Neural cell (in vitro differentiated cells): ENCODE data around the gene DYNLRB1.

Experiments used
- CTCF ChIP-seq: fragments of 450-650 bp; IDR thresholded peaks from 2 replicates; pipeline ENCODE4 v1.5.1; 2014; ENCODE audit warnings: antibody characterized with exemption, mild to moderate bottlenecking, moderate library complexity; ENCODE audit not compliant: poor library complexity, severe bottlenecking
- EP300 ChIP-seq: fragments of 450-650 bp; conservative IDR thresholded peaks from 2 replicates; pipeline ENCODE4 v1.6.1; 2014; ENCODE audit warnings: antibody characterized with exemption, mild to moderate bottlenecking, moderate library complexity; ENCODE audit not compliant: poor library complexity, severe bottlenecking
- EZH2 ChIP-seq: fragments of 200-600, 300-800 bp; shearing (Covaris generic), sonication (generic); IDR thresholded peaks from 2 replicates; pipeline ENCODE4 v1.6.1; 2014; ENCODE audit warnings: antibody characterized with exemption, low read length, borderline replicate concordance, mild to moderate bottlenecking; ENCODE audit not compliant: insufficient read depth, poor library complexity, severe bottlenecking
- MXI1 ChIP-seq: fragments of 450-650 bp; conservative IDR thresholded peaks from 2 replicates; pipeline ENCODE4 v1.6.1; 2014; ENCODE audit warnings: antibody characterized with exemption, mild to moderate bottlenecking; ENCODE audit not compliant: poor library complexity, severe bottlenecking
- POLR2AphosphoS5 ChIP-seq: IDR thresholded peaks from 2 replicates; pipeline ENCODE4 v1.6.1; 2012
- RAD21 ChIP-seq: fragments of 450-650 bp; conservative IDR thresholded peaks from 2 replicates; pipeline ENCODE4 v1.6.1; 2014; ENCODE audit warnings: antibody characterized with exemption, mild to moderate bottlenecking, moderate library complexity
- SMC3 ChIP-seq: fragments of 450-650 bp; conservative IDR thresholded peaks from 2 replicates; pipeline ENCODE4 v1.6.1; 2014; ENCODE audit warnings: antibody characterized with exemption, mild to moderate bottlenecking, moderate library complexity; ENCODE audit not compliant: poor library complexity
- TAF1 ChIP-seq: IDR thresholded peaks from 2 replicates; pipeline ENCODE4 v1.6.1; 2012; ENCODE audit warnings: low read depth
- TF ChIP-seq, protein P1 (sequence below): IDR thresholded peaks from 2 replicates; pipeline ENCODE4 v1.6.1; 2012; ENCODE audit warnings: borderline replicate concordance

DNA sequence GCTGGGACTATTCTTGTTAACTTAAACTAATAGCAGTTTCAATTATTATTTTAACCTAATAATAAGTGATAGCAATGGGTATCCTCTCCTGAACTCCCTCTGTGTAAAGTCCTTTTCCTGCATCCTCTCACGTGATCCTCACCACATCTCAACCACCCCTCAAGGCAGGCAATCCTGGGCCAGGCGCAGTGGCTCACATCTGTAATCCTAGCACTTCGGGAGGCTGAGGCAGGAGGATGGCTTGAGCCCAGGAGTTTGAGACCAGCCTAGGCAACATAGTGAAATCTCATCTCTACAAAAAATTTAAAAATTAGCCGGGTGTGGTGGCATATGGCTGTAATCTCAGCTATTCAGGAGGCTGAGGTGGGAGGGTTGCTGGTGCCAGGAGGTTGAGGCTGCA is 66.0 kb downstream of the DYNLRB1 start:
- TF ChIP-seq CTCF (no peak), EZH2 (no peak), POLR2AphosphoS5 (no peak), RAD21 (no peak), TAF1 (no peak), SMC3 (no peak), MXI1 (no peak), EP300 (no peak)
- TF ChIP-seq, protein P1, sequence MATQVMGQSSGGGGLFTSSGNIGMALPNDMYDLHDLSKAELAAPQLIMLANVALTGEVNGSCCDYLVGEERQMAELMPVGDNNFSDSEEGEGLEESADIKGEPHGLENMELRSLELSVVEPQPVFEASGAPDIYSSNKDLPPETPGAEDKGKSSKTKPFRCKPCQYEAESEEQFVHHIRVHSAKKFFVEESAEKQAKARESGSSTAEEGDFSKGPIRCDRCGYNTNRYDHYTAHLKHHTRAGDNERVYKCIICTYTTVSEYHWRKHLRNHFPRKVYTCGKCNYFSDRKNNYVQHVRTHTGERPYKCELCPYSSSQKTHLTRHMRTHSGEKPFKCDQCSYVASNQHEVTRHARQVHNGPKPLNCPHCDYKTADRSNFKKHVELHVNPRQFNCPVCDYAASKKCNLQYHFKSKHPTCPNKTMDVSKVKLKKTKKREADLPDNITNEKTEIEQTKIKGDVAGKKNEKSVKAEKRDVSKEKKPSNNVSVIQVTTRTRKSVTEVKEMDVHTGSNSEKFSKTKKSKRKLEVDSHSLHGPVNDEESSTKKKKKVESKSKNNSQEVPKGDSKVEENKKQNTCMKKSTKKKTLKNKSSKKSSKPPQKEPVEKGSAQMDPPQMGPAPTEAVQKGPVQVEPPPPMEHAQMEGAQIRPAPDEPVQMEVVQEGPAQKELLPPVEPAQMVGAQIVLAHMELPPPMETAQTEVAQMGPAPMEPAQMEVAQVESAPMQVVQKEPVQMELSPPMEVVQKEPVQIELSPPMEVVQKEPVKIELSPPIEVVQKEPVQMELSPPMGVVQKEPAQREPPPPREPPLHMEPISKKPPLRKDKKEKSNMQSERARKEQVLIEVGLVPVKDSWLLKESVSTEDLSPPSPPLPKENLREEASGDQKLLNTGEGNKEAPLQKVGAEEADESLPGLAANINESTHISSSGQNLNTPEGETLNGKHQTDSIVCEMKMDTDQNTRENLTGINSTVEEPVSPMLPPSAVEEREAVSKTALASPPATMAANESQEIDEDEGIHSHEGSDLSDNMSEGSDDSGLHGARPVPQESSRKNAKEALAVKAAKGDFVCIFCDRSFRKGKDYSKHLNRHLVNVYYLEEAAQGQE: no peak
